Tibial nerve (tissue), 3 donors: ENCODE data around the gene STAT4.

ENCODE experiments used
- CTCF ChIP-seq, 5 experiments: fragments of 200-600 bp in 3 of 5; fragments of 450-650 bp in 2 of 5; sonication (generic) in 3 of 5; IDR thresholded peaks; one replicate each; pipeline ENCODE4 v1.5.1; 2016 to 2019; ENCODE audit warnings: antibody characterized with exemption in 5 of 5, mild to moderate bottlenecking in 3 of 5, moderate library complexity in 2 of 5
- POLR2A ChIP-seq, 2 donors: fragments of 450-650 bp; IDR thresholded peaks; one replicate each; pipeline ENCODE4 v1.6.1; 2017; ENCODE audit warnings: antibody characterized with exemption in 2 of 2, mild to moderate bottlenecking in 2 of 2, moderate library complexity in 2 of 2

- TF ChIP-seq CTCF (IDR thresholded peaks at IDR 0.05) (no peak), POLR2A (IDR thresholded peaks at IDR 0.05) (no peak)
Measured at GRCh38 chr2:190981333-190981732, 169.5 kb downstream of the STAT4 start.
